Measurements from ENCODE around the gene MTF2. TPM values are rescaled to one million over a fixed set of nuclear protein-coding genes. Genes with fewer than 3 reads are reported as not detected.

Gene MTF2
- total RNA-seq, 1 experiment from 2014 or later: 110 TPM

DNA sequence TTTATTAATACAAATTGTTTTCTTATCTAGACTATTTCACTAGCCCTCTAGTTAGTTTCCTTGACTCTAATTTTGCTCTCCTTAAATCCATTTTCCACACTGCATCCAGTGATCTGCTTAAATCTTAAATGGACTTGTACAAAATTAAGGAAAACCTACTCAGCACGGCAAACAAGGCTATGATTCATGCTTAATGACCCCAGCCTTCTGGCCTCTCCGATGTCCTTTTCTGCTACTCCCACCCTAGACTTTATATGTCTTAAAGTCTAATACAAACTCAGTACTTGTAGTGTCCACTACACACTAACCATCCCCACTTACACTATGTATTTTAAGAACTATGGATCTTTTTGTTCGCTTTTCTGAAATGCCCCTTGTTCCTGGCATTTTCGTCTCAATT lies 98.9 kb downstream of the MTF2 start:
- H3K27ac ChIP-seq (ENCODE audit: insufficient read length, low read depth, low read length): no peak overlapping the region
- peaks cover 0 to 7% (median 7%) of the 10 kb centered on the region in 3 experiments; a peak in 5 of 7 replicates for H3K36me3 Mint-ChIP-seq (ENCODE audit: insufficient read depth in 1 of 3, low read depth in 3 of 3)
- H2BK20ac ChIP-seq (ENCODE audit: low read depth, low read length, poor library complexity, severe bottlenecking): no peak overlapping the region
- H3K4ac ChIP-seq (ENCODE audit: low read depth, low read length): no peak overlapping the region
- H3K27me3 Mint-ChIP-seq (ENCODE audit: low read depth): no peaks in the 10 kb centered on the region; the same call in 1 of the 2 replicates
- no peak for DNase-seq
- H4K20me1 ChIP-seq (ENCODE audit: control insufficient read depth, insufficient read depth, insufficient read length): no peaks in the 10 kb centered on the region
- no peak overlapping the region for H4K5ac ChIP-seq (ENCODE audit: insufficient read length, low read depth, low read length)
- H3K9ac ChIP-seq (ENCODE audit: extremely low read depth, insufficient read length, low read length): no peak overlapping the region
- H2BK5ac ChIP-seq (ENCODE audit: insufficient read length, low read length): no peak overlapping the region
- no peak overlapping the region for H2AFZ ChIP-seq (ENCODE audit: low read length)
- peaks cover 0 to 3% of the 10 kb centered on the region in 2 experiments; a peak in 1 of 5 replicates for H3K9me3 Mint-ChIP-seq
- no peaks in the 10 kb centered on the region for H3K27me3 ChIP-seq (ENCODE audit: insufficient read depth, low read length)
- peak overlapping the region; percentile 8 for H3K4me2 ChIP-seq (ENCODE audit: insufficient read depth, insufficient read length, low read length)
- H3T11ph ChIP-seq (ENCODE audit: low read length): no peak overlapping the region
- H3K79me1 ChIP-seq (ENCODE audit: insufficient read depth, low read depth, low read length, poor library complexity, severe bottlenecking): peaks cover 4% of the 10 kb centered on the region
- no peak overlapping the region for H3K18ac ChIP-seq (ENCODE audit: insufficient read length, low read depth, low read length)
- no peak overlapping the region for H3K56ac ChIP-seq (ENCODE audit: insufficient read length, low read depth, low read length)
- H3K4me1 Mint-ChIP-seq: peaks cover 22 to 34% of the 10 kb centered on the region in 2 experiments
- no peak overlapping the region for H2AK5ac ChIP-seq (ENCODE audit: insufficient read length, low read length)
- H2BK15ac ChIP-seq (ENCODE audit: low read depth, low read length): no peak overlapping the region
- no peak overlapping the region for H3K14ac ChIP-seq (ENCODE audit: insufficient read depth, low read length)
- H4K8ac ChIP-seq (replicated peaks; ENCODE audit: insufficient read length, low read depth, low read length): no peak overlapping the region
- H3K27ac Mint-ChIP-seq: no peak overlapping the region
- H3K79me2 ChIP-seq (ENCODE audit: insufficient read depth, low read length): peaks cover 6% of the 10 kb centered on the region; the same call in 1 of the 2 replicates
- no peaks in the 10 kb centered on the region for H3K23me2 ChIP-seq (ENCODE audit: insufficient read length, low read depth, low read length, poor library complexity, severe bottlenecking)
- H4K91ac ChIP-seq (ENCODE audit: insufficient read length, low read depth, low read length): no peak overlapping the region
- no peaks in the 10 kb centered on the region for H3K9me3 ChIP-seq (ENCODE audit: control insufficient read depth, low read depth, low read length)
- H2BK12ac ChIP-seq (ENCODE audit: insufficient read length, low read depth, low read length): no peak overlapping the region
- no peak overlapping the region for H3K23ac ChIP-seq (ENCODE audit: insufficient read length, low read depth, low read length)
- TF ChIP-seq, protein P1, sequence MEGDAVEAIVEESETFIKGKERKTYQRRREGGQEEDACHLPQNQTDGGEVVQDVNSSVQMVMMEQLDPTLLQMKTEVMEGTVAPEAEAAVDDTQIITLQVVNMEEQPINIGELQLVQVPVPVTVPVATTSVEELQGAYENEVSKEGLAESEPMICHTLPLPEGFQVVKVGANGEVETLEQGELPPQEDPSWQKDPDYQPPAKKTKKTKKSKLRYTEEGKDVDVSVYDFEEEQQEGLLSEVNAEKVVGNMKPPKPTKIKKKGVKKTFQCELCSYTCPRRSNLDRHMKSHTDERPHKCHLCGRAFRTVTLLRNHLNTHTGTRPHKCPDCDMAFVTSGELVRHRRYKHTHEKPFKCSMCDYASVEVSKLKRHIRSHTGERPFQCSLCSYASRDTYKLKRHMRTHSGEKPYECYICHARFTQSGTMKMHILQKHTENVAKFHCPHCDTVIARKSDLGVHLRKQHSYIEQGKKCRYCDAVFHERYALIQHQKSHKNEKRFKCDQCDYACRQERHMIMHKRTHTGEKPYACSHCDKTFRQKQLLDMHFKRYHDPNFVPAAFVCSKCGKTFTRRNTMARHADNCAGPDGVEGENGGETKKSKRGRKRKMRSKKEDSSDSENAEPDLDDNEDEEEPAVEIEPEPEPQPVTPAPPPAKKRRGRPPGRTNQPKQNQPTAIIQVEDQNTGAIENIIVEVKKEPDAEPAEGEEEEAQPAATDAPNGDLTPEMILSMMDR (conservative IDR thresholded peaks at IDR 0.05): no peak
- WGBS (ENCODE audit: extremely low coverage, insufficient read length, low lambda C conversion rate): no CpG with 5 or more reads among the region's 4 CpGs
- no peak overlapping the region for H2BK120ac ChIP-seq (ENCODE audit: low read depth, low read length, poor library complexity, severe bottlenecking)
- H3K4me3 Mint-ChIP-seq: peak overlapping the region; percentile 91 to 94
- no peaks in the 10 kb centered on the region for H3K4me1 ChIP-seq (ENCODE audit: insufficient read depth, low read length)
